Measurements from ENCODE around the gene OR6Y1. TPM values are rescaled to one million over a fixed set of nuclear protein-coding genes. Genes with fewer than 3 reads are reported as not detected.

The OR6Y1 gene
- not detected for total RNA-seq

GRCh38 chr1:158554352-158554751, at the start of gene OR6Y1:
OR6Y1 (minus strand) TSS chr1:158554405; CDS start chr1:158548105, 6,300 bp downstream.

GRCh38 chr1:158579733-158580132, 25.5 kb upstream of the OR6Y1 start, which contains the start of gene OR10X1:
OR10X1 (minus strand) TSS chr1:158579899; CDS start chr1:158579899, 0 bp downstream.

GRCh38 chr1:158570480-158570879, 16.3 kb upstream of the OR6Y1 start, which contains the start of gene OR6P1:
OR6P1 (minus strand) TSS chr1:158570580; CDS start chr1:158563604, 6,976 bp downstream.

Other genes starting within 250 kb of the OR6Y1 start
- gene CD1B, start 222.9 kb downstream of the OR6Y1 start, total RNA-seq, result not detected
- gene CD1E, start 200.5 kb downstream of the OR6Y1 start, total RNA-seq, result 0.82 TPM
- not detected for gene OR10T2, start 154.9 kb downstream of the OR6Y1 start, total RNA-seq
- not detected for gene OR10K2, start 128.2 kb downstream of the OR6Y1 start, total RNA-seq
- gene OR10K1, start 92.6 kb downstream of the OR6Y1 start, total RNA-seq, result not detected
- gene OR10R2, start 82.2 kb downstream of the OR6Y1 start, total RNA-seq, result not detected
- not detected for gene OR6P1, start 16.2 kb upstream of the OR6Y1 start, total RNA-seq
- not detected for gene OR10X1, start 25.5 kb upstream of the OR6Y1 start, total RNA-seq
- gene OR10Z1, start 50.9 kb upstream of the OR6Y1 start, total RNA-seq, result not detected
- gene SPTA1, start 132.3 kb upstream of the OR6Y1 start, total RNA-seq, result 22.7 TPM
- not detected for gene OR6K2, start 146.2 kb upstream of the OR6Y1 start, total RNA-seq
- gene OR6K3, start 166.3 kb upstream of the OR6Y1 start, total RNA-seq, result not detected
- gene OR6K6, start 200.3 kb upstream of the OR6Y1 start, total RNA-seq, result not detected
- gene OR6N1, start 217.8 kb upstream of the OR6Y1 start, total RNA-seq, result not detected
- gene OR6N2, start 226.8 kb upstream of the OR6Y1 start, total RNA-seq, result not detected